ENCODE results near the gene ARHGAP26. TPM values are rescaled to one million over a fixed set of nuclear protein-coding genes. Genes with fewer than 3 reads are reported as not detected.
A peak's percentile ranks its signal among the peaks of the same experiment; 100 is the strongest.

Gene ARHGAP26
- total RNA-seq, 1 donor from 2014 or later = 8.9 TPM

- H3K27me3 Mint-ChIP-seq (ENCODE audit: low read depth) = peaks cover 31% of the 10 kb centered on the region
- no peak overlapping the region for H3K27ac Mint-ChIP-seq
- no peak for DNase-seq (ENCODE audit: low spot score in 2 of 2, unreplicated experiment in 2 of 2)
- H3K36me3 Mint-ChIP-seq = no peaks in the 10 kb centered on the region
- peaks cover 14% of the 10 kb centered on the region for H3K4me1 Mint-ChIP-seq
- no peak overlapping the region for H3K4me3 Mint-ChIP-seq
- no peaks in the 10 kb centered on the region for H3K9me3 Mint-ChIP-seq
- TF ChIP-seq, protein P1, sequence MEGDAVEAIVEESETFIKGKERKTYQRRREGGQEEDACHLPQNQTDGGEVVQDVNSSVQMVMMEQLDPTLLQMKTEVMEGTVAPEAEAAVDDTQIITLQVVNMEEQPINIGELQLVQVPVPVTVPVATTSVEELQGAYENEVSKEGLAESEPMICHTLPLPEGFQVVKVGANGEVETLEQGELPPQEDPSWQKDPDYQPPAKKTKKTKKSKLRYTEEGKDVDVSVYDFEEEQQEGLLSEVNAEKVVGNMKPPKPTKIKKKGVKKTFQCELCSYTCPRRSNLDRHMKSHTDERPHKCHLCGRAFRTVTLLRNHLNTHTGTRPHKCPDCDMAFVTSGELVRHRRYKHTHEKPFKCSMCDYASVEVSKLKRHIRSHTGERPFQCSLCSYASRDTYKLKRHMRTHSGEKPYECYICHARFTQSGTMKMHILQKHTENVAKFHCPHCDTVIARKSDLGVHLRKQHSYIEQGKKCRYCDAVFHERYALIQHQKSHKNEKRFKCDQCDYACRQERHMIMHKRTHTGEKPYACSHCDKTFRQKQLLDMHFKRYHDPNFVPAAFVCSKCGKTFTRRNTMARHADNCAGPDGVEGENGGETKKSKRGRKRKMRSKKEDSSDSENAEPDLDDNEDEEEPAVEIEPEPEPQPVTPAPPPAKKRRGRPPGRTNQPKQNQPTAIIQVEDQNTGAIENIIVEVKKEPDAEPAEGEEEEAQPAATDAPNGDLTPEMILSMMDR (IDR thresholded peaks at IDR 0.05; ENCODE audit: unreplicated experiment) = no peak
These were observed 2.5 kb downstream of the ARHGAP26 start for GRCh38 chr5:142772446-142773293.

DNA sequence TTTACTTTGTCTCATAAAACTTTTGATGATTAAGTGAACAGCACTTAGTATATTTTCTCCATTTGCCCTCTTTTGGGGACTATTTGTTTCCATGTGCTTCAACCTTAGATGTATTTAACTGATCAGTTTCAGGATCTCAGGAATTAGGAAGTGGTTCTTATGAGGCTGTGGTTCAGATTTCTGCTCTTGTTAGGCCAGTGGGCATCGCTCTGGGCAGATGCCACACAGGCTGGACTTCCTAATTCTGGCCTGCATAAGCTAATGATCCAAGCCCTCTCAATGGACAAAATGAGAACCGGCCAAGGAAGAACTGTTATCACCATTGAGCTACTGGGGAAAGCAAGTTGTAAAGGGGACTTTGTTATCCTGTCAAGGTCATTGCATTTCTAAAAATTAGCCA, 6.9 kb downstream of the ARHGAP26 start:
- Mint-ChIP-seq H3K4me1 (peaks cover 16% of the 10 kb centered on the region), H3K36me3 (no peaks in the 10 kb centered on the region), H3K9me3 (no peaks in the 10 kb centered on the region), H3K27me3 (ENCODE audit: low read depth) (peaks cover 22% of the 10 kb centered on the region), H3K27ac (no peak overlapping the region), H3K4me3 (no peak overlapping the region)
- DNase-seq (ENCODE audit: low spot score in 2 of 2, unreplicated experiment in 2 of 2) = no peak
- TF ChIP-seq, protein P1 (IDR thresholded peaks at IDR 0.05; ENCODE audit: unreplicated experiment) = no peak

DNA sequence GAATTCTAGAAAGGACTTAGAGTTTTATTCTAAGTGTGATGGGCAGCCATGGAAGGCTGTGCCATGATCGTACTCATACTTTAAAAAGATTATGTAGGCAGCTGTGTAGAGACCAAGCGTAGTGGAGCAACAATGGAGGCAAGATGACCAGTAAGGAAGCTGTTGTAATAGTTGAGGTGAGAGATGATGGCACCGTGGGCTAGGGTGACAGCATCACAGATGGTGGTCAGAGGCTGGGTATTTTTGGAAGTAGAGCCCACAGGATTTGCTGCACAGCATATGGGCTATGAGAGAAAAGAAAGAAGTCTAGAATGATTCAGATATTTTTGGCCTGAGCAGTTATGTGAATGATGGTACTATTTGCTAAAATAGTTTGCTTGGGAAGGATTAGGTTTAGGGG, 7.7 kb downstream of the ARHGAP26 start:
- Mint-ChIP-seq H3K4me1 (peaks cover 16% of the 10 kb centered on the region), H3K36me3 (no peaks in the 10 kb centered on the region), H3K9me3 (no peaks in the 10 kb centered on the region), H3K27me3 (ENCODE audit: low read depth) (peaks cover 15% of the 10 kb centered on the region), H3K4me3 (no peak overlapping the region), H3K27ac (no peak overlapping the region)
- TF ChIP-seq, protein P1 (IDR thresholded peaks at IDR 0.05; ENCODE audit: unreplicated experiment) = no peak
- no peak for DNase-seq (ENCODE audit: low spot score in 2 of 2, unreplicated experiment in 2 of 2)

GRCh38 chr5:142779163-142779840, 9.1 kb downstream of the ARHGAP26 start:
- no peaks in the 10 kb centered on the region for H3K9me3 Mint-ChIP-seq
- DNase-seq (ENCODE audit: low spot score in 2 of 2, unreplicated experiment in 2 of 2) = no peak
- peaks cover 5% of the 10 kb centered on the region for H3K27me3 Mint-ChIP-seq (ENCODE audit: low read depth)
- TF ChIP-seq, protein P1 (IDR thresholded peaks at IDR 0.05; ENCODE audit: unreplicated experiment) = no peak
- H3K4me1 Mint-ChIP-seq = peaks cover 16% of the 10 kb centered on the region
- H3K36me3 Mint-ChIP-seq = no peaks in the 10 kb centered on the region
- no peak overlapping the region for H3K4me3 Mint-ChIP-seq
- peak overlapping the region; percentile 2 for H3K27ac Mint-ChIP-seq

GRCh38 chr5:142780871-142781270, 10.7 kb downstream of the ARHGAP26 start:
- no peak overlapping the region for H3K27ac Mint-ChIP-seq
- no peaks in the 10 kb centered on the region for H3K27me3 Mint-ChIP-seq (ENCODE audit: low read depth)
- TF ChIP-seq, protein P1 (IDR thresholded peaks at IDR 0.05; ENCODE audit: unreplicated experiment) = no peak
- H3K4me3 Mint-ChIP-seq = no peak overlapping the region
- DNase-seq (ENCODE audit: low spot score in 2 of 2, unreplicated experiment in 2 of 2) = no peak
- no peaks in the 10 kb centered on the region for H3K9me3 Mint-ChIP-seq
- H3K4me1 Mint-ChIP-seq = peaks cover 16% of the 10 kb centered on the region
- H3K36me3 Mint-ChIP-seq = no peaks in the 10 kb centered on the region

Measured in mesothelial cell of epicardium (in vitro differentiated cells).